RKO (cell line): ENCODE data around the gene TRIP4.
"Not testable (repeated sequence)": the region's sequence is repeated elsewhere in the genome, so short reads cannot be mapped to it uniquely, and the experiment has no call there.

Experiments
- DNase-seq: peaks from one replicate; pipeline ENCODE4 v3.0.0-alpha.2; 2016; ENCODE audit warnings: low spot score

The TRIP4 gene

GRCh38 chr15:64387562-64388168, at the start of gene TRIP4:
TSS of gene TRIP4 (plus strand) at chr15:64387836. CDS start at chr15:64387864, 28 bp downstream.
- peak; percentile 98 for DNase-seq

DNA sequence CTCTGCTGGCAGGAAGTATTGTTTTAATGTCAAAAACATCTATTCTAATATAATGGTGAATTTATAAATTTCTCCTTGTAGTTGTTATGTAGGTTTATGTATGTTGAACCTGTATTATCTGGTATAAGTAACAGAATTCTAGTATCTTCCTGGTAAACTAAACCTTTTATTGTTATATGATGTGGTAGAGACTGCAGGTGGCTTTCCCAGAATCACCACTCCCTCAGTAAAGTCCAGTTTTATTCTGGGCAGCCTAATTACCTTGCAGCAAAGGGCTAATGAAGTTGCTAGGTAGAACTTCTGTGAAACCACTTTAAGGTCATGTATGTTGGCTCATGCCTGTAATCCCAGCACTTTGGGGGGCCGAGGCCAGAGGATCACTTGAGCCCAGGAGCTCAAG, 47.3 kb upstream of the TRIP4 start:
- no peak for DNase-seq

GRCh38 chr15:64341961-64342360, 45.7 kb upstream of the TRIP4 start:
- DNase-seq, result no peak

- DNase-seq, result no peak
Observed at GRCh38 chr15:64343222-64343621, 44.4 kb upstream of the TRIP4 start.

GRCh38 chr15:64343841-64344240, 43.8 kb upstream of the TRIP4 start:
- DNase-seq, result no peak

- DNase-seq, result no peak
Observed at GRCh38 chr15:64344651-64345294, 42.9 kb upstream of the TRIP4 start.

- DNase-seq, result not testable (repeated sequence)
Observed at GRCh38 chr15:64346242-64346641, 41.4 kb upstream of the TRIP4 start.

DNA sequence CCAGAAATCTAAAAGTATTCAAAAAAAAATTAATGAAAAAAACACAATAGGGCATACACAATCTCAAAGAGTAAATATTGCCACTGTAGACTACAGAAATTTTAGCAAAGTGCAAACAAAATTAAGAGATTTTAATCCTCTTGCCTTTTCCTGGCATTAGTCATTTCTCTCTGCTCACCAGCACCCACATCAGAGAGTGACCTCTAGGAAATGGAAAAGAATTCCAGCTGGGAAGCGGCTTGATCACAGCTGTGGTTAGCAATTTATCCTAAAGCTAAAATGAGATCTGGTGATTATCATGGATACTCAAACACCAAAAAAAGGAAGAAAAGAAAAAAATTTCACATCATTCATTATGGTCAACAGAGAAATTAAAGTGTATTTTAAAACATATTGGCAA, 39.2 kb upstream of the TRIP4 start:
- no peak for DNase-seq

DNA sequence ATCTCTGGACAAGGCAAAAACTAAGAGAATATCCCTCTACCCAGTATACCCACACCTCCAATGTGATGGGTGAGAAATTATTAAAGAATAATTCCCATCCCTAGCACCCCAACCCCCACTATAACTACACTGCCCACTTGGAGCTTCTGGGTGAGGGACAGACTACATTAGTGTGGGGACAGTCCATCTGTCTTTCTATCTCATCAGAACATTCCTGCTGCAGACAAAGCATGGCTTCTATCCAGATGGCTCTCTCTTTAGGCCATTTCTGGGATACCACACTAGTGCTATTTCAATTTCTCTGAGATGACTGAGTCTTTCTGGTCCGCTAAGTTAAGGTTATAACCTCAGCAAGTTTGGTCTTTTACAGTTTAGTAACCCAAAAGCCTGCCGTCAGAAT, 38.3 kb upstream of the TRIP4 start:
- DNase-seq, result no peak

DNA sequence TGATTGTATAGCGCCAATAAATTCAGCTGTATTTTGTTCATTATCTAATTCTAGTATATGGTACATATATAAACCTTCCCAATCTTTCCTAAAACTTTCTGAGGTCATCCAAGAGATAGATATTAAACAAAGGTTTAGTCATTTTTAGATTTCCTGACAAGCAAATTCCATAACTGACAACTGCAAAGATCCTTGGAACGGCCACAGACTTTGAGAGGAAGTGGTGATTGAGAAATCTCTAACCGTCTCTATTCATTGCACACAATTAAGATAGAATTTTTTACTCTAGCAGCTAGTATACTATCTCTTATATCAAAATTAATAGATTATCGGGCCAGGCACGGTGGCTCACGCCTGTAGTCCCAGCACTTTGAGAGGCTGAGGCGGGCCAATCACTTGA, 36.4 kb upstream of the TRIP4 start:
- no peak for DNase-seq

DNA sequence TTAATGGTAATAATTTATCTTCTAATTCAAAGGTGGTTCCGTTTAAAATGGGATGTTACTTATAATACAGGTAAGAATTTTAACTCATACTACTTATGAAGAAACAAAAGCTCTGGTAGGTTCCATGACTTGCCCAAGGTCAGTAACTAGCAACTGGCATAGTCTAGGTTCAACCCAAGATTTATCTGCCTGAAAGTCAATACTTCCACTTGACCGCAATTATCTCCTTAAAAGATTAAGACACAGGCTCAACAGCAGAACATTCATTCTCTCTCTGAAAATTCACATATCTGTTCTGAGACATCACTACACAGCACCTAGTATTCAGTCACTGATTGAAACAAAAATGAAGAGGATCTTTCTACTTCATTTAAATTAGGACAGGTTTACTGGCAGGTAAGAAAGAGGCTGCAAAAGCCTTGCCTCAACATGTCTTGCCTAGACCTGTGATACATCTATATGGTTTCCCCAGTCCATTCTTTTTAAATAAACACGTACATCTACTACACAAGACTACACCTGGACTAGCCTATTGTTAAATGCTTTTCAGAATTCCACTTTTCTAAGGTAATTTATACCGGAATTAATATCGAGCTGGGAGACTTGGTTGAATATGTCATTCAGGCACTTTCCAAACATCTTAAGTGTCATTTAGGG, 32.8 kb upstream of the TRIP4 start:
- DNase-seq, result no peak

- DNase-seq, result peak; percentile 40
Observed at GRCh38 chr15:64355348-64355943, 32.2 kb upstream of the TRIP4 start.

DNA sequence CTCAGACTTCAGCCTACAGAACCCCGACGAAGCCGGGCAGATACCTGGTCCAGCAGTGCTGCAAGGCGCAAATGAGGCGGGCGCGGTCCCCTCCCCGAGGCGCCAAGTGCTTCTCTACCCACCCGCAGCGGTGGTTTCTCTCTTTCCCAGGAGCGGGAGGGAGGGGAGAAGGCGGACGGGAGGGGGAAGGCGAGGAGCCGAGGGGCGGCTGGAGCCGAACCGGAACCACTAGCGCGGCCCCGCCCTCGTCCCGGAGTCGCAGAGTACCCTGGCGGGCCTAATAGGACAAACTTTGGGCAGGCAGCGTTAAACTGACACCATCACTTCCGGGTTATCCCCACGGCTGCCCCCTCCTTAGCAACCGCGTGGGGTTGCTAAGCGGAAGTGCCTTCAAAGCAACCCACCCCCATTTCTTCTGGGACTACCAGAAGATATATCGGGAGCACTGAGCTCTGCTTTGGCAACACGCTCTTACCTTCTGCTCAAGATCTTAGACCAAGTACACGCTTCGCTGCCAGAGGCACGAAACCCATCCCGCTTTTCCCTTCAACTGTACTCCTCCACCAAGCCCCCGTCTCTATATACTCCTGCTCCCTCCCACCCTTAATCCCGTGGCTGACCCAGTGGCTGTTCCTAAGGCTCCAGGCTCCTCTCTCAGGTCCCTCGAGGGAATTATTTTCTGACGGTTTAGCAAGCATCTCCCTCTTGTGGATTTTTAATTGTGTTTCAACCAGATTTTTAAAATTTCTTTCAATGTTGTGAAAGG, 31.5 kb upstream of the TRIP4 start, which contains the start of gene CSNK1G1:
TSS of gene CSNK1G1 (minus strand) at position 230 of the 766 bp plus-strand sequence. CDS start 55,674 bp downstream, outside the sequence.
- peak; percentile 98 for DNase-seq

- no peak for DNase-seq
Observed at GRCh38 chr15:64356710-64357040, 31.0 kb upstream of the TRIP4 start.

- DNase-seq, result no peak
Observed at GRCh38 chr15:64361259-64361658, 26.4 kb upstream of the TRIP4 start.

- no peak for DNase-seq
Observed at GRCh38 chr15:64369078-64369607, 18.5 kb upstream of the TRIP4 start.

DNA sequence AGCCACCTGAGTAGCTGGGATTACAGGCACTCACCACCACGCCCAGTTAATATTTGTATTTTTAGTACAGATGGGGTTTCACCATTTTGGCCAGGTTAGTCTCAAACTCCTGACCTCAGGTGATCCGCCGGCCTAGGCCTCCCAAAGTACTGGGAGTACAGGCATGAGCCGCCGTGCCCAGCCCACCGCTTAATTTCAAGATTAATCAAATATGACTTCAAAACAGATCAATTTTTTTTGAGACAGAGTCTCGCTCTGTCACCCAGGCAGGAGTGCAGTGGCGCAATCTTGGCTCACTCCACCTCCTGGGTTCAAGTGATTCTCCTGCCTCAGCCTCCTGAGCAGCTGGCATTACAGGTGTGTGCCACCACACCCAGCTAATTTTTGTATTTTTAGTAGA, 16.3 kb upstream of the TRIP4 start:
- DNase-seq, result not testable (repeated sequence)

DNA sequence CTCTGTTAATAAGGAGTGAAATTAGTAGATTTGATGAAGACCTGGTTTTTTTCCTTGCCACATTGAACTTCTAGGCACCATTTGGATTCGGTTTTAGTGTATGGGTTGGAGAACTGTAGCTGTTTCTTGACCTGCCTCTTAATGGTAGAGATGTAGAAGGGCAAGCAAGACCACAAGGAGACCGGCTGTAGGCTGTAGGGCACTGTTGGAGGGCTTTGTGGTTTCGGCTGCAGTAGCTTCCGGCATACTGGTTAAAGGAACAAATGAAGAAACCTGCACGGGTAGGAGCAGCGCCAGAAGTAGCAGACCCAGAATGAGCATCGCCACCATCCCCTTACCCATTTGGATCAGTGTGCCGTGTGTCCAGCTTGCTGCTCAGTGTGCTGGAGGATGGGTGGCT, 14.3 kb upstream of the TRIP4 start:
- DNase-seq, result no peak

DNA sequence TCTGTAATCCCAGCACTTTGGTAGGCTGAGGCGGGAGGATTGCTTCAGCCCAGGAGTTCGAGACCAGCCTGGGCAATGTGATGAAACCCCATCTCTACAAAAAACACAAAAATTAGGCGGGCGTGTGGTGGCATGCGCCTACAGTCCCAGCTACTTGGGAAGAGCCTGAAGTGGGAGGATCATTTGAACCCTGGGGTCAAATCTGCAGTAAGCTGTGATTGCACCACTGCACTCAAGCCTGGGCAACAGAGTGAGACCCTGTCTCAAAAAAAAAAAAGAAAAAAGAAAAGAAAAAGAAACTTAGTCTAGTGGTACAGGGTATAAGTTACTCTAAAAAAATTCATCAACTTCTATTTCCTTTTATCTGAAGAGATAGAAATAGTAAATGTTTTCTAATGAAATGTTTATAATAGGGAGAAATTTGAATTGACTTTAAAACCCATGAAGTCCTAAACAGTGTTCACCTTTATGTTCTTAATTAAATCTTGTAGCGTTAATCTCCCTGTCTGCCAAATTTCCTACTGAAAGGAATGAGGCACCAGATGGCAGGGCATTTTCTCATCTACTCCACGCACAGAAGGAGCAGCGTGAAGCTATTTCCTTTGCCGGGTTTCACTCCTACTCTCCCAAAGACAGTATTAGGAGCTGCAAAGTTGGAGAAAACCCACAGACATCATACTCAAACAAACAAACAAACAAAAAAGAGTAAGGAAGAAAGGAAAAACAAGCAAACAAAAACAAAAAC, 8.2 kb upstream of the TRIP4 start:
- peak; percentile 58 for DNase-seq

GRCh38 chr15:64380130-64380870, 7.3 kb upstream of the TRIP4 start:
- DNase-seq, result not testable (repeated sequence)
